ENCODE results near the gene WDR33. TPM values are rescaled to one million over a fixed set of nuclear protein-coding genes. Genes with fewer than 3 reads are reported as not detected.

WDR33 gene
- total and polyA plus RNA-seq, 2 of the 13 experiments (the other 11 are each of a cell fraction or from before 2014, with no cell fraction given), result 54.9 to 78.2 TPM

DNA sequence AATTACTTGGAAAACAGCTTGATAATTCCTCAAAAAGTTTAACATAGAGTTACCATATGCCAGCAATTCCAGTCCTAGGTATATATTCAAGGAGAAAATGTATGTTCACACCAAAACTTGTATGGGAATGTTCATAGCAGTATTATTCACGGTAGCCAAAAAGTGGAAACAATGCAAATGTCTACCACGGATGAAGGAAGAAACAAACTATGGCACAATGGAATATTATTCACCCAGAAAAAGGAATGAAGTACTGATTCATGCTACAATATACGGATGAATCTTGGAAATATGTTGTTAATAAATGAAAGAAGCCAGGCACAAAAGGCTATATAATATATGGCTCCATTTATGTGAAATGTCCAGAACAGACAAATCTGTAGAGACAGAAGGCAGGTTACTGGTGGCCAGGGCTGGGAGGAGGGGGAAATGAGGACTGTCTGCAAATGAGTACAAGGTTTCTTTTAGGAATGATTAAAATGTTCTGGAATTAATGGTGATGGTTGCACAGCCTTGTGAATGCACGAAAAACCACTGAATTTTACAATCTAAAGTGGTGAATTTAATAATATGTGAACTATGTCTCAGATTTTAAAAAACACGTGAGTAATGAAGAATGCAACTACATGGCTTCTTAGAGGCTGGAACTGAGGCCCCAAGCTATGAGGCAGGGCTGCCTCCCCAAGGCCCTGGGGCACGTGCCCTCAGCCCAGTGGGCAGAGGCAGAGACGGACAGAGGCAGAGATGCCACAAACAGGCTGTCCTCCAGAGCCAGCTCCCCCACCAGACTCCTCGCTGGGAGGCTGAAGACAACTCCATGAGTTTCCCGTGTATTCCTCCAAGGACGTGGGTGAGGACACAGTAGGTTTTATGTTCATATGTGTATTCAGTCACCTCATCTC is 140.7 kb downstream of the WDR33 start:
- 34% methylated on average over 9 of the region's 10 CpGs for WGBS (ENCODE audit: low lambda C conversion rate)
- H3K4me1 ChIP-seq (ENCODE audit: insufficient read depth, low read length), result peaks cover 17% of the 10 kb centered on the region
- H3K27me3 ChIP-seq (ENCODE audit: control insufficient read depth in 1 of 2, insufficient read depth in 2 of 2, low read length in 2 of 2), result peaks cover 8 to 50% of the 10 kb centered on the region in 2 experiments
- ChIA-PET CTCF (ENCODE audit: low intra/inter-chr PET ratio, low total read pairs) (no interaction called here), POLR2A (no interaction called here)
- FAIRE-seq (no peak), DNase-seq (ENCODE audit: low spot score) (no peak), ATAC-seq (no peak)
- in situ Hi-C loops (cut with HindIII; ENCODE audit: extremely low pct_ligation_motif_present, low pct_unique_long_range_greater_than_20kb) (no loop called here), intact Hi-C loops (cut with micrococcal nuclease; ENCODE audit: unreplicated experiment) (no loop called here)
- no peak overlapping the region for H3K4me2 ChIP-seq (ENCODE audit: low read depth, low read length)
- no peak for TF ChIP-seq NCOR1 (IDR thresholded peaks at IDR 0.05; ENCODE audit: borderline replicate concordance, low read length)
- no peak overlapping the region for H3K27ac ChIP-seq (ENCODE audit: extremely low read length, insufficient read depth, low read length)
- H2AFZ ChIP-seq (ENCODE audit: low read length), result no peak overlapping the region
- no peaks in the 10 kb centered on the region for H3K36me3 ChIP-seq (replicated peaks in 1 of 2; ENCODE audit: control insufficient read depth in 1 of 2, insufficient read depth in 2 of 2, low read length in 2 of 2)
- no peak overlapping the region for H3K9ac ChIP-seq (ENCODE audit: insufficient read depth, low read depth, low read length)
- BruUV-seq (replicated peaks), result no TSS peak
- H4K20me1 ChIP-seq (ENCODE audit: insufficient read depth, low read length), result no peaks in the 10 kb centered on the region
- H3K4me3 ChIP-seq (replicated peaks in 1 of 3; ENCODE audit: insufficient read depth in 1 of 3, low read depth in 2 of 3, low read length in 3 of 3), result no peak overlapping the region
- no peaks in the 10 kb centered on the region for H3K9me3 ChIP-seq (ENCODE audit: low read length)
- H3K79me2 ChIP-seq (ENCODE audit: insufficient read depth, low read length), result no peaks in the 10 kb centered on the region

GRCh38 chr2:127669056-127669455 is 141.9 kb downstream of the WDR33 start:
- BruUV-seq (replicated peaks), result no TSS peak
- H3K27me3 ChIP-seq (ENCODE audit: control insufficient read depth in 1 of 2, insufficient read depth in 2 of 2, low read length in 2 of 2), result peaks cover 3 to 49% of the 10 kb centered on the region in 2 experiments
- FAIRE-seq, result no peak
- DNase-seq (ENCODE audit: low spot score), result no peak
- TF ChIP-seq NR1H2 (CRISPR knock-in tag; IDR thresholded peaks at IDR 0.05; ENCODE audit: borderline replicate concordance, low read depth) (no peak), TGIF2 (CRISPR knock-in tag; IDR thresholded peaks at IDR 0.05) (no peak)
- peaks cover 12% of the 10 kb centered on the region for H3K4me1 ChIP-seq (ENCODE audit: insufficient read depth, low read length)
- H3K4me3 ChIP-seq (replicated peaks in 1 of 3; ENCODE audit: insufficient read depth in 1 of 3, low read depth in 2 of 3, low read length in 3 of 3), result no peak overlapping the region
- intact Hi-C loops (cut with micrococcal nuclease; ENCODE audit: unreplicated experiment) (no loop called here), in situ Hi-C loops (cut with HindIII; ENCODE audit: extremely low pct_ligation_motif_present, low pct_unique_long_range_greater_than_20kb) (no loop called here)
- H3K9me3 ChIP-seq (ENCODE audit: low read length), result no peaks in the 10 kb centered on the region
- no peaks in the 10 kb centered on the region for H4K20me1 ChIP-seq (ENCODE audit: insufficient read depth, low read length)
- no peak overlapping the region for H3K4me2 ChIP-seq (ENCODE audit: low read depth, low read length)
- POLR2A ChIA-PET, result no interaction called here
- H2AFZ ChIP-seq (ENCODE audit: low read length), result no peak overlapping the region
- H3K36me3 ChIP-seq (replicated peaks in 1 of 2; ENCODE audit: control insufficient read depth in 1 of 2, insufficient read depth in 2 of 2, low read length in 2 of 2), result no peaks in the 10 kb centered on the region
- CTCF ChIA-PET (ENCODE audit: low intra/inter-chr PET ratio, low total read pairs), result no interaction called here
- no peak overlapping the region for H3K27ac ChIP-seq (ENCODE audit: extremely low read length, insufficient read depth, low read length)
- H3K9ac ChIP-seq (ENCODE audit: insufficient read depth, low read depth, low read length), result no peak overlapping the region
- no peaks in the 10 kb centered on the region for H3K79me2 ChIP-seq (ENCODE audit: insufficient read depth, low read length)
- ATAC-seq, result no peak
- 72% methylated on average over 7 of the region's 7 CpGs for WGBS (ENCODE audit: low lambda C conversion rate)
